Activated T-cell treated with anti-CD3 and anti-CD28 coated beads, Interleukin-2, amount 50 U/mL, for 4 hours (primary cell): ENCODE data around the gene CREB5. TPM values are rescaled to one million over a fixed set of nuclear protein-coding genes. Genes with fewer than 3 reads are reported as not detected.

ENCODE experiments used
- ATAC-seq, 2 donors: fragments of 200-7000 bp; cut with Tn5 transposase; one replicate each; pipeline ENCODE4 v1.10.0; 2021
- DNase-seq: peaks from one replicate; pipeline ENCODE4 v3.0.0-alpha.2; 2020
- H3K27me3 Mint-ChIP-seq: one replicate; pipeline ENCODE4 v1.8.0; 2021; ENCODE audit warnings: low read depth, mixed read lengths
- H3K36me3 Mint-ChIP-seq: one replicate; pipeline ENCODE4 v1.8.0; 2022; ENCODE audit warnings: mixed read lengths; ENCODE audit not compliant: insufficient read depth
- H3K4me1 Mint-ChIP-seq: one replicate; pipeline ENCODE4 v1.8.0; 2021; ENCODE audit warnings: low read depth, mixed read lengths
- H3K4me3 Mint-ChIP-seq: one replicate; pipeline ENCODE4 v1.8.0; 2021; ENCODE audit warnings: mild to moderate bottlenecking, moderate library complexity, mixed read lengths
- H3K9me3 Mint-ChIP-seq: one replicate; pipeline ENCODE4 v1.8.0; 2021; ENCODE audit warnings: mixed read lengths
- total RNA-seq, 3 donors: library from RNA; stranded (reverse); gene quantifications; one replicate each; pipeline ENCODE4 v1.2.1, GENCODE V29; 2021

Gene CREB5
- total RNA-seq, 3 donors from 2014 or later, result 0.37 to 0.81 (median 0.68) TPM

DNA sequence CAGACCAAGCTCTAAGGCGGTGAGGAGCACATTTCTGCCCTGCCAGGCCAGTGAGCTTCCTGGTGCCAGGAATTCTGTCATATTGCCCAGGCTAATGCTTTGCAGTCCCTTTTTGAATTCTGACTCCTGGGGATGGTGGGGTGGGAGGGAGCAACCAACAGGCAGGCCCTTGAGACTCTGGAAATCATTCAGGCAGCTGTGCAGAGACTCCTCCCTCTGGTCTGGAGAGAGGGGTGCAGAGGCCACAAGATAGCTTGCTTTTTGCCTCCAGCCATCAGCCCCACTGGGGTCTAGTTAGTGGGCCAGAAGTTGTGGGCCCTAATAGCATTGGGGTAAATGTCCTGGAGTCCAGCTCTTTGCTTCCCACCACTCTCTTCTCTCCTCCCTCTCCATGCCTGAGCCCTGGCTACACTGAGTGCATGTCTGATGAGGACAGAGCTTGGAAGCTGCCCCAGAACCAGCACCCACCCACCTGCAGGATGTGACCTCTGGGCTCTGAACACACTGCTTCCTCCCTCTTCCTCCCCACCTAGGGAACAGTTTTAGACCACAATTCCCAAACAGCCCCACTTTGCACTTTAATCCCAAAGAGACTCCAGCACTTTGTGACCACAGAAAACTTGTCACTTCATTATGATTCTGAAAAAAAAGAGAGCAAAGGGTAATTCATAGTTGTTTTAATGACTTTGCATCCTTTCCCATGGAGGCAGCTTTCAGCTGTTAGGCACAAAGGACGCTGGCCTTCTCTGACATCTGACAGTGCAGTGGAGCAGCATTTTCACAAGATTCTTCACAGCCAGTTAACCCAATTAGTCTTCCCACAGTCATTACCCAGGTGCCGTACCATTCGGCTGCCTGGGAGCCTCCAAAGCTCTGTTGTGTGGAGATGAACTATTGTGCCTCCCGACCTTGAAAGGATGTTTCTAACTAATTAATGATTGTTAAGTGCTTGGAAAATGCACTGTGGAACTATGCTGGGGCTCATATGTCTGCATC is 283.3 kb downstream of the CREB5 start:
- no peaks in the 10 kb centered on the region for H3K9me3 Mint-ChIP-seq

GRCh38 chr7:28697913-28698563 is 285.7 kb downstream of the CREB5 start:
- DNase-seq (no peak), ATAC-seq (no peak)
- no peak overlapping the region for H3K4me3 Mint-ChIP-seq
- H3K9me3 Mint-ChIP-seq, result no peaks in the 10 kb centered on the region
- no peaks in the 10 kb centered on the region for H3K27me3 Mint-ChIP-seq
- no peaks in the 10 kb centered on the region for H3K36me3 Mint-ChIP-seq
- H3K4me1 Mint-ChIP-seq, result no peaks in the 10 kb centered on the region

More for the DNA sequence above, 283.3 kb downstream of the CREB5 start:
- DNase-seq, result no peak
- Mint-ChIP-seq H3K27me3 (peaks cover 4% of the 10 kb centered on the region), H3K4me3 (no peak overlapping the region), H3K4me1 (no peaks in the 10 kb centered on the region), H3K36me3 (no peaks in the 10 kb centered on the region)
- no peak for ATAC-seq

- no peaks in the 10 kb centered on the region for H3K36me3 Mint-ChIP-seq
- ATAC-seq (no peak), DNase-seq (no peak)
- H3K9me3 Mint-ChIP-seq, result no peaks in the 10 kb centered on the region
- no peaks in the 10 kb centered on the region for H3K4me1 Mint-ChIP-seq
- H3K4me3 Mint-ChIP-seq, result no peak overlapping the region
- H3K27me3 Mint-ChIP-seq, result no peaks in the 10 kb centered on the region
Measured at GRCh38 chr7:28698840-28699239, 286.5 kb downstream of the CREB5 start.

GRCh38 chr7:28700096-28700495 is 287.8 kb downstream of the CREB5 start:
- Mint-ChIP-seq H3K27me3 (peaks cover 3% of the 10 kb centered on the region), H3K36me3 (no peaks in the 10 kb centered on the region), H3K9me3 (no peaks in the 10 kb centered on the region), H3K4me1 (no peaks in the 10 kb centered on the region), H3K4me3 (no peak overlapping the region)
- ATAC-seq (no peak), DNase-seq (no peak)

GRCh38 chr7:28700790-28701203 is 288.5 kb downstream of the CREB5 start:
- DNase-seq (no peak), ATAC-seq (no peak)
- no peak overlapping the region for H3K4me3 Mint-ChIP-seq
- H3K9me3 Mint-ChIP-seq, result no peaks in the 10 kb centered on the region
- H3K27me3 Mint-ChIP-seq, result peaks cover 3% of the 10 kb centered on the region
- no peaks in the 10 kb centered on the region for H3K36me3 Mint-ChIP-seq
- no peaks in the 10 kb centered on the region for H3K4me1 Mint-ChIP-seq

DNA sequence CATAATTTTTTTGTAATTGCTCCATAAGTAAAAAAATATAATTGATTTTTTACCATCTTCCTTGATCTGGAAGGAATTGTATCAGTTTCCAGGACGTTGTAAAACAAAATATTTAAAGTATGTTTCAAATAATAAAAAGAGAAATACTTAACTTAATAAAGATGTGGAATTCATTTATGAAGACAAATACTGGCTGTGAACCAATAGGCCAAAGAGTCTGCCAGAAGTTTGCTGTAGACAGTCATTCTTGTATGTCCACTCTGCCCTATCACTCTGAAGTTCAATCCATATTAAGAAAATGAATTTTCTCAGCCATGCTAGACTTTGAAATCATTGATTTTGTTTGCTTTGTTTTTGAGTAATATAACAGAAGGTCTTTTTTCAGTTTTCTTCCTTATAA is 289.4 kb downstream of the CREB5 start:
- no peak for DNase-seq
- no peak overlapping the region for H3K4me3 Mint-ChIP-seq
- no peaks in the 10 kb centered on the region for H3K4me1 Mint-ChIP-seq
- peaks cover 3% of the 10 kb centered on the region for H3K27me3 Mint-ChIP-seq
- H3K9me3 Mint-ChIP-seq, result no peaks in the 10 kb centered on the region
- ATAC-seq, result no peak
- H3K36me3 Mint-ChIP-seq, result no peaks in the 10 kb centered on the region

GRCh38 chr7:28702171-28702570 is 289.9 kb downstream of the CREB5 start:
- ATAC-seq (no peak), DNase-seq (no peak)
- Mint-ChIP-seq H3K27me3 (peaks cover 3% of the 10 kb centered on the region), H3K4me1 (no peaks in the 10 kb centered on the region), H3K9me3 (no peaks in the 10 kb centered on the region), H3K36me3 (no peaks in the 10 kb centered on the region), H3K4me3 (no peak overlapping the region)

DNA sequence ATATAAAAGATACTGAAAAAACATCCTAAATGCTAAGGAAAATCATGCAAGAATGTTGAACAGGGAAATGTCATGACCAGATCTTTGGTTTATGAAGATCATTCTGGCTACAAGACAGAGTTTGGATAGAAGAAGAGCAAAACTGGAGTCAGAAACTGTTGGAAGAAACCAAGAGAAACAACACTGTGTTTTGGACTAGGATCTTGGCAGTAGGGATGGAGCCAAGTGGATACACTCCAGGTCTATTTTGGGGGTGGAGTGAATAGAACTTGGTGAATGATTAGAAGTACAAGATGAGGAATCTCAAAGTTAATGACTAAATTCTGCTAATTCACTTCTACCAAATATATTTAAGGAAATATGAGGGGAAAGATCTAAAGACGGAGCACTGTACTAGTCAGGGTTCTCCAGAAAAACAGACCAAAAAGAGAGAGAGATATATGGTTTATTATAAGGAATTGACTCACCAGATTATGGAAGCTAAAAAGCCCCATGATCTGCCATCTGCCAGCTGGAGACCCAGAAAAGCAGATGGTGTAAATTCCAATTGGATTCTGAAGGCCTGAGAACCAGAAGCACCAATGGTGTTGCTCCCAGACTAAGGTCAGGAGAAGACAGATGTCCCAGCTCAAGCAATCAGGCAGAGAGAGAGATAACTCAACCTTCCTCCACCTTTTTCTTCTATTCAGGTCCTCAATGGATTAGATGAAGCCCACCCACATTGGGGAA is 290.9 kb downstream of the CREB5 start:
- no peak for DNase-seq
- no peaks in the 10 kb centered on the region for H3K4me1 Mint-ChIP-seq
- H3K27me3 Mint-ChIP-seq, result peaks cover 3% of the 10 kb centered on the region
- no peak overlapping the region for H3K4me3 Mint-ChIP-seq
- H3K9me3 Mint-ChIP-seq, result no peaks in the 10 kb centered on the region
- no peaks in the 10 kb centered on the region for H3K36me3 Mint-ChIP-seq
- ATAC-seq, result no peak

GRCh38 chr7:28704706-28705105 is 292.4 kb downstream of the CREB5 start:
- H3K36me3 Mint-ChIP-seq, result no peaks in the 10 kb centered on the region
- DNase-seq, result no peak
- H3K4me3 Mint-ChIP-seq, result no peak overlapping the region
- no peak for ATAC-seq
- no peaks in the 10 kb centered on the region for H3K4me1 Mint-ChIP-seq
- no peaks in the 10 kb centered on the region for H3K9me3 Mint-ChIP-seq
- H3K27me3 Mint-ChIP-seq, result peaks cover 3% of the 10 kb centered on the region

- no peak overlapping the region for H3K4me3 Mint-ChIP-seq
- DNase-seq, result no peak
- H3K4me1 Mint-ChIP-seq, result no peaks in the 10 kb centered on the region
- ATAC-seq, result no peak
- H3K36me3 Mint-ChIP-seq, result no peaks in the 10 kb centered on the region
- no peaks in the 10 kb centered on the region for H3K9me3 Mint-ChIP-seq
- H3K27me3 Mint-ChIP-seq, result peaks cover 3% of the 10 kb centered on the region
Measured at GRCh38 chr7:28705350-28705749, 293.0 kb downstream of the CREB5 start.

GRCh38 chr7:28706584-28706983 is 294.3 kb downstream of the CREB5 start:
- ATAC-seq, result no peak
- no peaks in the 10 kb centered on the region for H3K9me3 Mint-ChIP-seq

GRCh38 chr7:28707291-28707690 is 295.0 kb downstream of the CREB5 start:
- H3K9me3 Mint-ChIP-seq, result no peaks in the 10 kb centered on the region
- DNase-seq (no peak), ATAC-seq (no peak)
- no peaks in the 10 kb centered on the region for H3K36me3 Mint-ChIP-seq
- peaks cover 3% of the 10 kb centered on the region for H3K27me3 Mint-ChIP-seq
- no peaks in the 10 kb centered on the region for H3K4me1 Mint-ChIP-seq
- H3K4me3 Mint-ChIP-seq, result no peak overlapping the region

More at GRCh38 chr7:28706584-28706983, 294.3 kb downstream of the CREB5 start:
- Mint-ChIP-seq H3K4me3 (no peak overlapping the region), H3K4me1 (no peaks in the 10 kb centered on the region), H3K36me3 (no peaks in the 10 kb centered on the region), H3K27me3 (peaks cover 3% of the 10 kb centered on the region)
- DNase-seq, result no peak

DNA sequence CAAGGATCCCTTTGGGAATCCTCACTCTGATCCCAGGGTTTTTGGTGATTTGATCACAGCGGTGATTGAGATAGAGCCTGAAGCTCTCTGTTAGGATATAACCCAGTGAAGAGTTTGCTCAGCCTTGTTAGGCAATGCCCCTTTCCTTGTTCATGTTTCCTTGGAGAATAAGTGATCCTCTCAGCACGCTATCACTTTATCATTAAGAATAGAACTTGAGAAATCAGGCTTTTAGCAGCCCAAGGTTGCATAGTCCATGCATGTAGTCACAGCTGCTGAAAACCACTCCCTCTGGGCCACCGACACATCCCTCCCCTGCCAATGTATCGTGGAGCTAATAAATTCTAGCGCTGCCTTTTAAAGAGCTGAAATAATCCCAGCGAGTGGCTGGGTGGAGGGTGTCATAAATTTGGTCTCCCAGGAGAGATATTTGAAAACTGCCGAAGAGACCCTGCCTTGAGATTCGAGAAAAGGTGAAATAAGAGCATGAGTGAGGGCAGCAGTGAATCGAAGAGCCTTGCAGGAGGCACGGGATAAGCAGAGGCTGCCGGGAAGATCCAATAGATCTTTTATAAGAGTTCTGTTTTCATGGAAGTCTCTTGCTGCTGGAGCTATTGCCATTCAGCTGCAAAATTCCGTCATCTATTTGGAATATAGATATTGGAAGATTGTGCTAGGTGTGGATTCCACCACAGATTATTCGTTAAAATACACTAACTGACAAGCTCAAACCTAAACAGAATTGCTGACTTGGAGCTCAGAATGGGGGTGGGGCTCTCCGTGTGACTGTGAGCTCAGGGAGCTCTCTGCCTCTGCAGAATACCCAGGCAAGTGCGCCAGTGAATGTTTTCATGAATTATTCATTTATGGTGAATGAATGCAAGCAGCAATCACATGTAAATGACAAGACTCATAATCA is 296.0 kb downstream of the CREB5 start:
- Mint-ChIP-seq H3K9me3 (no peaks in the 10 kb centered on the region), H3K4me3 (no peak overlapping the region), H3K36me3 (no peaks in the 10 kb centered on the region), H3K4me1 (no peaks in the 10 kb centered on the region), H3K27me3 (peaks cover 3% of the 10 kb centered on the region)
- ATAC-seq, result no peak
- no peak for DNase-seq
